HG03045 (cell line): Measurements from ENCODE around the gene ADCY5.

ENCODE experiments used
- ATAC-seq: cut with Tn5 transposase; IDR thresholded peaks from one replicate; pipeline ENCODE4 v1.9.1; 2021; ENCODE audit warnings: mild to moderate bottlenecking, moderate library complexity; ENCODE audit not compliant: unreplicated experiment

Gene ADCY5

DNA sequence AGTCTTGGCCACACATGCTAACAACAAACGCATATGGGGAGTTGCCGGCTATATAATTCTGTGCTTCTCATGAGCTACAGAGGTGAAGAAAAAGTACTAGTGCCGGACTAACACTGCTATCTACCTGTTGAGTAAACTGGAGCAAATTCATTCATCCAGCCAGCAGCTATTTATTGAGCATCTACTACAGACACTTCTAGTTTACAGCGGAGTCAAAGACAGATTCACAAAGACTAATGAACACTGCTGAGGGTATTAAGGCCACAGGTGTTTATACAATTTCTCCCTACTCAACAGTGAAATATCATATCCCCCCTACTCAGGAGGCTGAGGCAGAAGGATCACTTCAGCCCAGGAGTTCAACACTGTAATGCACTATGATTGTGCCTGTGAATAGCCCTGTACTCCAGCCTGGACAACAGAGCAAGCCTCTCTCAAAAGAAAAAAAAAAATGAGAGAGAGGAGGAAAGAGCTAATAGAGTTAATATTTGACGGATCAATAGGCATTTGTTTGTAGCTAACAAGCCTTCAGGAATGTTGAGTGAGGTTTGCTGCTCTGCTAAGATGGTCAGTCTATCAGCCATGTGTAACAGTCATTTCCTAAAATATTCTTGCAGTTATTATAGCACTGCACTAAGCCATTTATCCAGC, 17.8 kb downstream of the ADCY5 start:
- ATAC-seq = no peak

GRCh38 chr3:123430266-123430665, 18.6 kb downstream of the ADCY5 start:
- ATAC-seq = no peak

DNA sequence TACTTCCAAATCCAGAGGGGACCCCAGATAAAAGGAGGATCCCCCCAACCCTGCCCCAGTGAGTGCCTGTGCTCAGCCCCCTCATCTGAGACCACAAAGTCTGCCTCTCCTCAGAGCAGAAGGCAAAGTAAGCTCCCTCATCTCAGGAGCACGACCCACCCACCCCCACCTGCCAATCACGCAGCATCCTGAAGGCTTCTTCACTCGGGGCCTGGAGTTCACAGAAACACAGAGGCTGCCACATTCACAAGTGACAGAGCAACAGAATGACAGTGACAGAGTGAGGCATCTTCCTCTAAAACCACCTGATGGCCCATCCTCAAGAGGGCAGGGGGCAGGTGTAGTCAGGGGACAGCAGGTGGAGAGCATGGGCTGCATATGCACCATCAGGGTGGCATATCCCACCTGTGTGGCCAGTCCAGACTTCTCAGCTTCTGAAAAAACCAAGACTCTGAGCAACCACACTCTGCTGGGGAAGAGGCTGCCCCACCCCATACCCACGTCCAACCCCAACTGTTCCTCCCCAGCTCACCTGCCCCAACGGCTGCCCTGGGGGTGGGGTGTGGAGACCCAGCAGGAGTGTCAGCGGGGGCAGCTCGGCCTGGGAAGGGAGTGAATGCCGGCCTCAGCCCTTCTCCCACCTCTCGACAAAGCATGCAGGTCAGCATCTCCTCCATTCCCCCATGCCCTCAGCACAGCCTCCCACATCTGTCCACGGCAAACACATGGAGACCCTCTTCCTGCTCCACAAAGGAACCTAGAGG, 19.3 kb downstream of the ADCY5 start:
- no peak for ATAC-seq

GRCh38 chr3:123424999-123425712, 23.7 kb downstream of the ADCY5 start:
- no peak for ATAC-seq

DNA sequence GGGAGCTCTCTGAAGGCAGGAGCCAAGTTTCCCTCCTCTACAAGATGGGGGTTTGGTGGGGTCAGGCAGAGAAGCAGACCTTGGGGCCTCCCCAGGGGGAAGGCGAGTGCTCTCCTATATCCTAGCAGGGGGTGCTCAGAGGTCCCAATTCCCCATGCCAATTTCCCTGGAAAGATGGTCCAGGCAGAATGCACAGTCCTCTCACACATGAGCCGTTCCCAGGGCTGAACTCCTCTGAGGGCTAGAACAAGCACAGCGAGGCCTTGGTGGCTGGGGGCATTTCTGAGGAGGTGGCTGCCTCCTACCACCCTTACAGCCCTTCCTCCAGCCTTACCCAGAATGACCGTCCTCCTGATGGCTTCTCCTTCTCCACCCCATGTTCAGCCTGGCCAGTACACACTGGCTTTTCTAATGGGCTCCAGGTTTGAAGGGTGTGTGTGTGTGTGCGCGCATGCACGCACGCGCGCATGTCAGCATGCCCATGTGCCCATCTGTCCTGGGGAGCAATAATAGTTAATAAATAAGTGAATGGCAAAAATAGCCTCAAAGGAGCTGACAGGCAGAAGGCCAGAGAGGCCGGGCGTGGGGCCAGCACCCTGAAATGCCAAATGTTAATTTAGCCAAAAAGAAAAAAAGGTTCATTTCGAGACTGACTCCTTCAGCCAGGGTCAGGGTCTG, 24.4 kb downstream of the ADCY5 start:
- no peak for ATAC-seq

- no peak for ATAC-seq
Measured at GRCh38 chr3:123423806-123424205, 25.1 kb downstream of the ADCY5 start.

GRCh38 chr3:123423031-123423430, 25.9 kb downstream of the ADCY5 start:
- no peak for ATAC-seq

GRCh38 chr3:123422457-123422856, 26.4 kb downstream of the ADCY5 start:
- ATAC-seq = no peak

GRCh38 chr3:123421353-123422174, 27.3 kb downstream of the ADCY5 start:
- no peak for ATAC-seq

- ATAC-seq = no peak
Measured at GRCh38 chr3:123420416-123420968, 28.4 kb downstream of the ADCY5 start.

- no peak for ATAC-seq
Measured at GRCh38 chr3:123419850-123420297, 29.0 kb downstream of the ADCY5 start.

- no peak for ATAC-seq
Measured at GRCh38 chr3:123419181-123419849, 29.6 kb downstream of the ADCY5 start.

DNA sequence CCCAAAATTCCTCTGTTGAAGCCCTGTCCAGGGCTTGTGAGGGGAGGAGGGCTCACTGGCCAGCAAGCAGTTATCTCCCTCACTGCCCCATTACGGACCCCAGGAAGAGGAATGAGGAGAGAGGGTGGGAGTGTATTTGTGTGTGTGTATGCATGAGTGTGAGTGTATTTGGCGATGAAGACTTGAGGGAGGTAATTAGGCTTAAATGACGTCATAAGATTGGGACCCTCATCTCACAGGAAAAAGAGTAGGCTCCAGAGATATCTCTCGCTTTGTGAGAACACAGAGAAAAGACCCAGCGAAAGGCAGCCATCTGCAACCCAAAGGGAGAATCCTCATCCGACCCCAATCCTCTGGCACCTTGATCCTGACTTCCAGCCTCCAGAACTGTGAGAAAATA, 32.2 kb downstream of the ADCY5 start:
- ATAC-seq = no peak

DNA sequence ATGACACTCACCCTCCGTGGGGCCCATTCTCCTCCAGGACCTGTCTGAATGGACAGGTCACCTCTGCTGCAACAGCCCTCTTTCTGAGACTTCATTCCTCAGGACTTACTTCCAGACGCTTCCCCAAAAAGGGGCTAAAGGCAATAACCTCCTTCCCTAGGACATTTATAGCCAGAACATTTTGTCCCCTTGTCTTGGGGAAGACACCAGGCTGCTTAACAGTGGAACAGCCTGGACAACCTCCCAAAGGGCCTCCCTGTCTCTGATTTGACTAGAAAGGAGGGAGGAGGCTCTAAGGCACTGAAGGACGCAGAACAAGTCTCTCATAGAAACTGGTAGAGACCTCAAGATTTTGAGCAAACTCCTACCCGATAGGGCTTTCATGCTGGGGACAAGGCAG, 32.7 kb downstream of the ADCY5 start:
- no peak for ATAC-seq

DNA sequence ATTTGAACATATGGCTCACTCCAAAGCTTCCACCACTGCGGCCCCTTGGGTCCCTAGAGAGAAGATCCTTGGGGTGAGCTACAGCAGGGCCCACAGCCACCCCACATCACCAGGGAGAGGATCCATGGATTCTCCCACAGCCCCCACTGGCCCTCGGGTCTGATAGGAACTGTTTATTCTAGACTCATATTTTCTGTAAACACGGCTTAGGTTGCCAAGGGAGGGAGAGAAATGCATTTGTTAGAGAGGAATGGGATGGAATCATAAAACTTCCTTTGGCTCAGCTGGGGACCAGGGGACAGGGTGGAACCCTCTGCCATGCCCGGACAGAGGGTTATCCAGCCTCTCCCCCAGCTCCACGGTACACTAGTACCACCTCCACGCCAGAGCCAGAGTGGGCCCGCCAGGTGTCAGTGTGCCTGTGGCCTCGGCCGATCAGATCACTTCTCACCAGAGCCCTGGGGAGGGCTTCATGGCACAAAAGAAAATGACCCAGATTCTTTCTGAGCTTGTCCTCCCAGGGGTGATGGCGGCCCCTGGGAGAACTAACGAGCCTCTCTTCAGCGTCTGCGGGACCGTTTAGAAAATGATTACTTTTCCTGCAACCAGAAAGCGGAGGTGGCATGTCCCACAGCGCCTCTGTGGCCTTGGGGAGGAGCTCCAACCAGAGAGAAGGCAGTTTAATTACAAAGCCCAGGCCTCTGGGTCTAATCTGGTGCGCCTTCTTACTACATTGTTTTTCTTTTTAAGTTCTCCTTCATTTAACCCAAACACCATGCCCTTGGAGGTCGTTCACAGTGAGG, 33.7 kb downstream of the ADCY5 start:
- no peak for ATAC-seq

GRCh38 chr3:123412811-123413604, 35.9 kb downstream of the ADCY5 start:
- no peak for ATAC-seq

DNA sequence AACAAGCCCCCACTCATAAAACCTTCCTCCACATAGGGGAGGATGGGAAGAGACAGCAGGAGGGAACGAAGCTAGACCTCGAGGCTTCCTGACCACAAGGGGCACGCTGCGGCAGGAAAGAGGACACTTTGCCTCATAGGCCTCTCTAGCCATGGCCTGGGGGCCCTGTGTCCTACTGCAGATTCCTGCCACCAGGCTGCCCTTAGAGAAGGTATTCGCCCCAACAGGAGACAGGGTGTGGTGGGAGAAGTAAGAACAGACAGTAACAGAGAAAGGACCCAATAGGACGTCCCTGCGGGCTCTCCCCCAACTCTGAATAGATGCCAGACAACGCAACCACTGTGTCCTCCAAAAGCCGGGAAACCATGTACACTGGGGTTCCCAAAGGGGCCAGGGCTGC, 36.8 kb downstream of the ADCY5 start:
- ATAC-seq = no peak
